Gastroesophageal sphincter (tissue), 4 donors: Measurements from ENCODE around the gene FBXO15. TPM values are rescaled to one million over a fixed set of nuclear protein-coding genes. Genes with fewer than 3 reads are reported as not detected.

Experiments
- ATAC-seq: fragments of 150-250 bp; one replicate; pipeline ENCODE4 v1.9.1; 2016; ENCODE audit warnings: mild to moderate bottlenecking, moderate library complexity
- H3K27ac ChIP-seq, 4 donors: fragments of 200-600 bp; sonication (generic) in 3 of 4; 1 replicate in 3 of 4; 2 replicates in 1 of 4; pipeline ENCODE4 v1.5.1; 2016 to 2019
- H3K27me3 ChIP-seq: fragments of 200-600 bp; sonication (generic); one replicate; pipeline ENCODE4 v1.5.1; 2019
- H3K36me3 ChIP-seq, 2 donors: fragments of 200-600 bp; sonication (generic); one replicate each; pipeline ENCODE4 v1.5.1; 2019; ENCODE audit warnings: control low read depth in 1 of 2
- H3K4me1 ChIP-seq, 3 donors: fragments of 200-600 bp; sonication (generic); 1 replicate in 2 of 3; 2 replicates in 1 of 3; pipeline ENCODE4 v1.5.1; 2016 to 2019; ENCODE audit warnings: control low read depth in 2 of 3
- H3K4me3 ChIP-seq, 2 donors: fragments of 200-600 bp; sonication (generic); one replicate each; pipeline ENCODE4 v1.5.1; 2019; ENCODE audit warnings: mild to moderate bottlenecking in 1 of 2, moderate library complexity in 1 of 2
- H3K9me3 ChIP-seq, 3 donors: fragments of 200-600 bp; sonication (generic); one replicate each; pipeline ENCODE4 v1.5.1; 2017 to 2019; ENCODE audit warnings: control low read depth in 2 of 3
- CTCF ChIP-seq, 4 experiments: fragments of 200-600 bp in 2 of 4; fragments of 450-650 bp in 2 of 4; sonication (generic) in 1 of 4; IDR thresholded peaks; one replicate each; pipeline ENCODE4 v1.5.1; 2017 to 2019; ENCODE audit warnings: antibody characterized with exemption in 4 of 4, mild to moderate bottlenecking in 2 of 4, moderate library complexity in 2 of 4
- EP300 ChIP-seq: sonication (generic); formaldehyde crosslinking; IDR thresholded peaks from one replicate; pipeline ENCODE4 v1.6.1; 2017; ENCODE audit warnings: antibody characterized with exemption, mild to moderate bottlenecking
- POLR2A ChIP-seq, 2 donors: fragments of 450-650 bp; IDR thresholded peaks; one replicate each; pipeline ENCODE4 v1.6.1; 2017; ENCODE audit warnings: antibody characterized with exemption in 2 of 2, mild to moderate bottlenecking in 2 of 2, moderate library complexity in 1 of 2
- POLR2AphosphoS5 ChIP-seq: sonication (generic); formaldehyde crosslinking; IDR thresholded peaks from one replicate; pipeline ENCODE4 v1.6.1; 2017; ENCODE audit warnings: antibody characterized with exemption
- WGBS, 2 donors: methylation state at CpG; one replicate each; pipeline ENCODE4 v1.1.5; 2018; ENCODE audit warnings: low coverage in 1 of 2; 5-methylcytosine and 5-hydroxymethylcytosine counted together
- total RNA-seq, 4 donors: library from RNA; depleted of rRNA; stranded (reverse); fragments of >200 nt; gene quantifications; one replicate each; pipeline ENCODE4 v1.1.0, GENCODE V29; 2016

FBXO15 gene
- total RNA-seq, 4 donors from 2014 or later = 0.27 TPM; not detected in 3

- no peak for ATAC-seq
- no peaks in the 10 kb centered on the region for H3K36me3 ChIP-seq
- H3K27ac ChIP-seq = no peak overlapping the region
- peaks cover 0 to 19% (median 0%) of the 10 kb centered on the region in 3 donors for H3K9me3 ChIP-seq
- TF ChIP-seq CTCF (IDR thresholded peaks at IDR 0.05) (no peak), POLR2AphosphoS5 (no peak), POLR2A (IDR thresholded peaks at IDR 0.05) (no peak), EP300 (no peak)
- H3K4me3 ChIP-seq = no peak overlapping the region
- 67 to 83% methylated on average over 1 to 2 of the region's 2 CpGs for WGBS, 2 donors
- H3K4me1 ChIP-seq = no peaks in the 10 kb centered on the region
- H3K27me3 ChIP-seq = no peaks in the 10 kb centered on the region
Observed at GRCh38 chr18:74108460-74108859, 39.2 kb downstream of the FBXO15 start.

GRCh38 chr18:74097803-74098202 lies 49.8 kb downstream of the FBXO15 start:
- Histone ChIP-seq H3K4me1 (no peaks in the 10 kb centered on the region), H3K4me3 (no peak overlapping the region), H3K27me3 (peaks cover 3% of the 10 kb centered on the region), H3K27ac (no peak overlapping the region), H3K36me3 (no peaks in the 10 kb centered on the region), H3K9me3 (peaks cover 0 to 19% (median 0%) of the 10 kb centered on the region in 3 donors)
- TF ChIP-seq CTCF (IDR thresholded peaks at IDR 0.05) = no peak
- no peak for TF ChIP-seq POLR2A (IDR thresholded peaks at IDR 0.05)
- TF ChIP-seq EP300 = no peak
- no peak for TF ChIP-seq POLR2AphosphoS5
- ATAC-seq = no peak
- WGBS, 2 donors = 73% methylated on average over 1 of the region's 1 CpG; no CpG with 5 or more reads in 1 of the 2 donors

GRCh38 chr18:74092922-74093321 lies 54.7 kb downstream of the FBXO15 start:
- no peak for TF ChIP-seq POLR2AphosphoS5
- no peak for TF ChIP-seq POLR2A (IDR thresholded peaks at IDR 0.05)
- no peak for TF ChIP-seq CTCF (IDR thresholded peaks at IDR 0.05)
- no peak for TF ChIP-seq EP300
- WGBS, 2 donors = 60% methylated on average over 2 of the region's 3 CpGs; no CpG with 5 or more reads in 1 of the 2 donors
- H3K27ac ChIP-seq = no peak overlapping the region
- H3K4me1 ChIP-seq = no peaks in the 10 kb centered on the region
- H3K4me3 ChIP-seq = no peak overlapping the region
- H3K9me3 ChIP-seq = peaks cover 0 to 19% (median 0%) of the 10 kb centered on the region in 3 donors
- peaks cover 7% of the 10 kb centered on the region for H3K27me3 ChIP-seq
- no peaks in the 10 kb centered on the region for H3K36me3 ChIP-seq
- no peak for ATAC-seq

GRCh38 chr18:74084184-74084855 lies 63.3 kb downstream of the FBXO15 start:
- H3K4me3 ChIP-seq = no peak overlapping the region
- 67 to 82% methylated on average over 6 to 7 of the region's 9 CpGs for WGBS, 2 donors
- no peaks in the 10 kb centered on the region for H3K36me3 ChIP-seq
- H3K4me1 ChIP-seq = peaks cover 0 to 9% (median 0%) of the 10 kb centered on the region in 3 donors
- TF ChIP-seq EP300 (no peak), CTCF (IDR thresholded peaks at IDR 0.05) (no peak), POLR2AphosphoS5 (no peak), POLR2A (IDR thresholded peaks at IDR 0.05) (no peak)
- H3K27ac ChIP-seq = no peak overlapping the region
- H3K27me3 ChIP-seq = no peaks in the 10 kb centered on the region
- peaks cover 0 to 13% (median 0%) of the 10 kb centered on the region in 3 donors for H3K9me3 ChIP-seq
- no peak for ATAC-seq

GRCh38 chr18:74083557-74083952 lies 64.1 kb downstream of the FBXO15 start:
- peaks cover 0 to 5% (median 0%) of the 10 kb centered on the region in 3 donors for H3K9me3 ChIP-seq
- ATAC-seq = no peak
- WGBS, 2 donors = 45 to 62% methylated on average over 2 of the region's 3 CpGs
- no peaks in the 10 kb centered on the region for H3K36me3 ChIP-seq
- TF ChIP-seq POLR2A (IDR thresholded peaks at IDR 0.05) (no peak), CTCF (IDR thresholded peaks at IDR 0.05) (no peak), EP300 (no peak), POLR2AphosphoS5 (no peak)
- H3K27ac ChIP-seq = no peak overlapping the region
- H3K4me3 ChIP-seq = no peak overlapping the region
- H3K4me1 ChIP-seq = peaks cover 0 to 9% (median 0%) of the 10 kb centered on the region in 3 donors
- no peaks in the 10 kb centered on the region for H3K27me3 ChIP-seq
